Measurements from ENCODE around the gene CTRB2. TPM values are rescaled to one million over a fixed set of nuclear protein-coding genes. Genes with fewer than 3 reads are reported as not detected.

Gene CTRB2
- total RNA-seq, 2 donors from 2014 or later, result not detected

DNA sequence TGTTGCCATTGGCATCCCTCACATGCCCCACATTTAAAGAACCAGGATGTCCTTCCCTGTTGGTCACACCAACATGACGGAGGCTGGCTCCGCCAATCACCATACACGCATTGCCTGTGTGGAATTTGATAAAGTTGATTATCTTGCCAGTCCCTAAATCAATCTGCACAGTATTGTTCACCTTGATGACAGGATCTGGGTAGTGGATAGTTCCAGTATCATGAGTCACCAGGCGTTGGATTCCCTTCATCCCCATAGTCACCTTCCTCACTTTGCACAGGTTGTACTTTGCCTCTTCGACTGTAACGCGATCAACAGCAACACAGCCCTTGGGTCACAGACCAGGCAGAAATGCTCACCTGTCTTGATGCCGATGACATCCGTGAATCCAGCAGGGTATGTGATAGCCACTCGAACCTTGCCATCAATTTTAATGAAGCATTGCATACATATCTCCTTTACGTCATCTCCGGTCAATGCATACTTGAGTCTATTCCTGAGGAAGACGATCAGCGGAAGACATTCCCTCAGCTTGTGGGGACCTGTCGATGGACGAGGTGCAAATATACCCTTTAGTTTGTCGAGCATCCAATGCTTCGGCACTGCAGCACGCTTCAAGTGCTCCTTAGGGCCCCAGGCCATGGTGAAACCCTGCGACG, 14.2 kb downstream of the CTRB2 start:
- no peaks in the 10 kb centered on the region for H3K27me3 ChIP-seq
- TF ChIP-seq, protein P1, sequence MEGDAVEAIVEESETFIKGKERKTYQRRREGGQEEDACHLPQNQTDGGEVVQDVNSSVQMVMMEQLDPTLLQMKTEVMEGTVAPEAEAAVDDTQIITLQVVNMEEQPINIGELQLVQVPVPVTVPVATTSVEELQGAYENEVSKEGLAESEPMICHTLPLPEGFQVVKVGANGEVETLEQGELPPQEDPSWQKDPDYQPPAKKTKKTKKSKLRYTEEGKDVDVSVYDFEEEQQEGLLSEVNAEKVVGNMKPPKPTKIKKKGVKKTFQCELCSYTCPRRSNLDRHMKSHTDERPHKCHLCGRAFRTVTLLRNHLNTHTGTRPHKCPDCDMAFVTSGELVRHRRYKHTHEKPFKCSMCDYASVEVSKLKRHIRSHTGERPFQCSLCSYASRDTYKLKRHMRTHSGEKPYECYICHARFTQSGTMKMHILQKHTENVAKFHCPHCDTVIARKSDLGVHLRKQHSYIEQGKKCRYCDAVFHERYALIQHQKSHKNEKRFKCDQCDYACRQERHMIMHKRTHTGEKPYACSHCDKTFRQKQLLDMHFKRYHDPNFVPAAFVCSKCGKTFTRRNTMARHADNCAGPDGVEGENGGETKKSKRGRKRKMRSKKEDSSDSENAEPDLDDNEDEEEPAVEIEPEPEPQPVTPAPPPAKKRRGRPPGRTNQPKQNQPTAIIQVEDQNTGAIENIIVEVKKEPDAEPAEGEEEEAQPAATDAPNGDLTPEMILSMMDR (IDR thresholded peaks at IDR 0.05), result no peak
- no peaks in the 10 kb centered on the region for H3K9me3 ChIP-seq
- no peak overlapping the region for H3K27ac ChIP-seq
- H3K4me3 ChIP-seq, result no peak overlapping the region
- H3K36me3 ChIP-seq, result no peaks in the 10 kb centered on the region
- no peaks in the 10 kb centered on the region for H3K4me1 ChIP-seq
- DNase-seq (ENCODE audit: low spot score), result no peak

DNA sequence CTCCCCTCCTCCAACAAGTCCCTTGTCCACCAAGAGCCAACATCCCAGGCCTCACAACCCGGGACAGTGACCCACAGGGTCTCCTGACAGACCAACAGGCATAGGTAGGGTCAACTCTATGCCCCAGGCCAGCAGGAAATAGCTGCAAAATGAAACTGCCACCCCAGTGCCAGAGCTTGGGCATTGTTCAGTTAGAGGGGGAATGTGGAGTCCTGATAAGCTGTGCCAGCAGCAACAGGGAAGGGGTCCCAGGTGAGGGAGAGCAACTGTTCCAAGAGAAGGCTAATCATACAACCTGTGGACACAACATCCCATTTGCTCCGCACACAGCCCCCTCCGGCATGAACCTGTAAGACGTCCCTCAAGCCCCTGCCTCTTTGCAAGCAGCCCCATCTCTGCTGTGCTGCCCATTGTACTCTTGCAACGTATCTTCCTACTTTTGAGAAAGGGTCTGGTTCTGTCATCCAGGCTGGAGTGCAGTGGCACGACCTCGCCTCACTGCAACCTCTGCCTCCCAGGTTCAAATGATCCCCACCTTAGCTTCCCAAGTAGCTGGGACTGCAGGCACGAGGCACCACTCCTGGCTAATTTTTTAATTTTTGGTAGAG, 17.2 kb downstream of the CTRB2 start:
- H3K27ac ChIP-seq, result no peak overlapping the region
- DNase-seq (ENCODE audit: low spot score), result no peak
- TF ChIP-seq, protein P1 (IDR thresholded peaks at IDR 0.05), result no peak

DNA sequence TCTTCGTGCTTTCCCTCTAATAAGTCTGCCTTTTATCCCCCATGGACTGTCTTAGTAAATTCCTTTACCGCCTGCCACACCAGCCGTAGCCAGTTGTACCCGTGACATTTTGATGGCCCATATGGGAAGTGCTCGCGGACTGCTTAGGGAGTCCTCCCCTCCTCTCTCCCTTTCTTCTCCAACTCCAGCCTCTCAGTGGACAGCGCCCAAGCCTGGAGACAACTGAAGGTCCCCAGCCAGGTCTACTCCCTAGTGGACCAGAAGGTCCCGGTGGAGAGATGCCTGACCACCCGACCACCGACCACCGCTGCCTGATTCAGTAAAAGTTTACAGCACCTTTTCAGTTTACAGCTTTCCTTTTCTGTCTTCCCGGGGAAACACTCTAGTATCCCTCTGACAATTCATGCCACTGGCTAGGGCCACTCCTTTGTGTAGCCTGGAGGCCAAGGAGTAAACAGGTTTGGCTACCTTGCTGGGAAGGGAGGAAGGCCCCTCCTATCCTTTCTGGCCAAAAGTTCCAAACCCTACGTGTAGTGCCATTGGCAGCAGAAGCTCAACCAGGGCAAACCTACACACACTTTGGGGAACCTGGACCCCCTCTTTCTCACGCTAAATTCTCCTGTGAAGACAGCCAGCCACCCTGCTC, 18.0 kb downstream of the CTRB2 start:
- Histone ChIP-seq H3K4me1 (no peaks in the 10 kb centered on the region), H3K27ac (no peak overlapping the region), H3K27me3 (no peaks in the 10 kb centered on the region), H3K36me3 (no peaks in the 10 kb centered on the region), H3K4me3 (no peak overlapping the region), H3K9me3 (no peaks in the 10 kb centered on the region)
- TF ChIP-seq, protein P1 (IDR thresholded peaks at IDR 0.05), result no peak
- no peak for DNase-seq (ENCODE audit: low spot score)

More for the DNA sequence above, 17.2 kb downstream of the CTRB2 start:
- Histone ChIP-seq H3K4me1 (no peaks in the 10 kb centered on the region), H3K27me3 (no peaks in the 10 kb centered on the region), H3K9me3 (no peaks in the 10 kb centered on the region), H3K4me3 (no peak overlapping the region), H3K36me3 (no peaks in the 10 kb centered on the region)

DNA sequence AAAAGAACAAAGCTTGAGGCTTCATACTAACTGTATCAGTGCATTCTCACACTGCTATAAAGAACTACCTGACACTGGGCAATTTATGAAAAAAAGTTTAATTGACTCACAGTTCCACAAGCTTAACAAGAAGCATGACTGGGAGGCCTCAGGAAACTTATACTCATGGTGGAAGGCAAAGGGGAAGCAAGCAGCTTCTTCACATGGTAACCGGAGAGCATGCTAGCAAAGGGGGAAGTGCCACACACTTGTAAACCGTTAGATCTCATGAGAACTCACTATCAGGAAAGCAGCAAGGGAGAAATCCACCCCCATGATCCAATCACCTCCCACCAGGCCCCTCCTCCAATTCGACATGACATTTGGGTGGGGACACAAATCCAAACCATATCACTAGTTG, 25.3 kb downstream of the CTRB2 start:
- H3K4me3 ChIP-seq, result no peak overlapping the region
- no peaks in the 10 kb centered on the region for H3K36me3 ChIP-seq
- no peak overlapping the region for H3K27ac ChIP-seq
- peaks cover 4 to 11% of the 10 kb centered on the region in 2 donors for H3K9me3 ChIP-seq
- DNase-seq (ENCODE audit: low spot score), result no peak
- TF ChIP-seq, protein P1 (IDR thresholded peaks at IDR 0.05), result no peak
- no peaks in the 10 kb centered on the region for H3K4me1 ChIP-seq
- H3K27me3 ChIP-seq, result no peaks in the 10 kb centered on the region

DNA sequence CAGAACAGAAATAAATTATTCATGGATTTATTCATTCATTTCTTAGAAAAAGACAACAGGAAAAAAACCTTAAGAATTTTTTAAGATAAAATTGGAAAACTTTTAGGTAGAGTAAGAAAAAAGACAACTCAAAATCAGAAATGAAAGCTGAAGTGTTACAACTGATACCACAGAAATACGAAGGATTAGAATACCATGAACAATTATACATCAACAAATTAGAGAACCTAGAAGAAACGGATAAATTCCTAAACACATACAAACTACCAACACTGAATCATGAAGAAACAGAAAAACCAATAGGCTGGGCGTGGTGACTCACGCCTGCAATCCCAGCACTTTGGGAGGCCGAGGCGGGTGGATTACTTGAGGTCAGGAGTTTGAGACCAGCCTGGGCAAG, 27.8 kb downstream of the CTRB2 start:
- no peak overlapping the region for H3K27ac ChIP-seq
- DNase-seq (ENCODE audit: low spot score), result no peak
- TF ChIP-seq, protein P1 (IDR thresholded peaks at IDR 0.05), result no peak
- H3K27me3 ChIP-seq, result no peaks in the 10 kb centered on the region
- H3K4me3 ChIP-seq, result no peak overlapping the region
- no peaks in the 10 kb centered on the region for H3K36me3 ChIP-seq
- peaks cover 7 to 21% of the 10 kb centered on the region in 2 donors for H3K9me3 ChIP-seq
- H3K4me1 ChIP-seq, result no peaks in the 10 kb centered on the region

Measured in right atrium auricular region (tissue), 2 donors.